GM19467 (cell line): ENCODE measurements around the gene LRP4.

Source experiments
- ATAC-seq: cut with Tn5 transposase; IDR thresholded peaks from one replicate; pipeline ENCODE4 v1.9.1; 2021; ENCODE audit warnings: mild to moderate bottlenecking, moderate library complexity; ENCODE audit not compliant: unreplicated experiment

The LRP4 gene

DNA sequence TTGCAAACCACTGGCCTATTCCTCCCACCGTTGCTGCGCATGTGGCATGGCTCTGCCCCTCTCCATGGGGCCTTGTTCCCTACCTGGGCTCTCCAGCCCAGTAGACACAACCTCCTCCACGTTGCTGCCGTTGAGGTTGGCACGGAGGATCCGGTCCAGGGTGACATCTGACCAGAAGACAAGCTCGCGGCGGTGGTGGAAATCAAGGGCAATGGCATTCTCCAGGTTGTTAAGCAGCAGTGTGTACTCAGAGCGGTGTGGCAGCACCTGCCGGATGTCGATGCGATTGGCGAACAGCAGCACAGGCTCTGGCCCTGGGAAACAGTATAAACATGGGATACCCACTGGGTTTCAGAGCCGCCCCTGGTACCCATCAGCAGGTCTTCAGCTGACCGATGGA, 23.8 kb downstream of the LRP4 start:
- no peak for ATAC-seq

DNA sequence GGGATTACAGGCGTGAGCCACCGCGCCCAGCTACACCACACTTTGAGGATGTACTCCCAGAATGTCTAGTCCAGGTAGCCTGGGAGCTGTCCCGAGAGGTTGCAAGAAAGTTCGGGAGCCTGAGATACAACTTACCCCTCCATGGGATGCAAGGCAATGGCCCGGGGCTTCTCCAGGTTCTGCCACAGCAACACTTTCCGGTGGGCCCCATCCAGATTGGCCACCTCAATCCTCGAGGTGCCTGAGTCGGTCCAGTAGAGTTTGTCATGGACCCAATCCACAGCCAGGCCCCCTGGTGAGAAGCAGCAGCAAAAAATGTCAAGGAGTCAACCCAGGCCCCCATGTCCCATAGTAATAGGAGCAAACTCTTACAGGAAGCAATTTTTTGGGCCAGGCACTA, 25.5 kb downstream of the LRP4 start:
- ATAC-seq = no peak

DNA sequence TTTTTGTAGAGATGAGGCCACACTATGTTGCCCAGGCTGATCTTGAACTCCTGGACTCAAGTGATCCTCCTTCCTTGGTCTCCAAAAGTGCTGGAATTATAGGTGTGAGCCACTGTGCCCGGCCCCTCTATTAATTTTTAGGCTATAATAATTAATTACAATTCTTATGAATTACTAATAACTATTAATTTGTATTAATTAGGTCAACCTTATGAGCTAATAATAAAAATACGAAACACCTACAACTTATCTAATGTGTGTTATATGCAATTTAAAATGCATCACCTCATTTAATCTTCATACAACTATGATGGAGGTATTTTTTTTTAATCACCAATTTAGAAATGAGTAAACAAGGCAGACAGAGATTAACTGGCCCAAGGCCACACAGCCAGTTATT, 26.2 kb downstream of the LRP4 start:
- no peak for ATAC-seq

DNA sequence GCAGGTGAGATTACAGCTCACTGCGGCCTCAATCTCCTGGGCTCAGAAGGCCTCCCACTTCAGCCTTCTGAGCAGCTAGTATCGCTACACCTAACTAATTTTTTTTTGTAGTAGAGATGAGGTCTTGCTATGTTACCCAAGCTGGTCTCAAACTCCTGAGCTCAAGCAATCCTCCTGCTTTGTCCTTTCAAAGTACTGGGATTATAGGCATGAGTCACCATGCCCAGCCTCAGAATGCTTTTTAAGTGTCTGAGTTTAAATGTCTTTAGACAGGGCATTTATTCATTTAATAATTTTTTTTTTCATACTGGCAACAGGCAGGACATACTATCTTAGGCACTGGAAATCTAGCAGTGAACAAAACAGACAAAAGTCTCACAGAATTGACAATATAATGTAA, 27.7 kb downstream of the LRP4 start:
- ATAC-seq = no peak

DNA sequence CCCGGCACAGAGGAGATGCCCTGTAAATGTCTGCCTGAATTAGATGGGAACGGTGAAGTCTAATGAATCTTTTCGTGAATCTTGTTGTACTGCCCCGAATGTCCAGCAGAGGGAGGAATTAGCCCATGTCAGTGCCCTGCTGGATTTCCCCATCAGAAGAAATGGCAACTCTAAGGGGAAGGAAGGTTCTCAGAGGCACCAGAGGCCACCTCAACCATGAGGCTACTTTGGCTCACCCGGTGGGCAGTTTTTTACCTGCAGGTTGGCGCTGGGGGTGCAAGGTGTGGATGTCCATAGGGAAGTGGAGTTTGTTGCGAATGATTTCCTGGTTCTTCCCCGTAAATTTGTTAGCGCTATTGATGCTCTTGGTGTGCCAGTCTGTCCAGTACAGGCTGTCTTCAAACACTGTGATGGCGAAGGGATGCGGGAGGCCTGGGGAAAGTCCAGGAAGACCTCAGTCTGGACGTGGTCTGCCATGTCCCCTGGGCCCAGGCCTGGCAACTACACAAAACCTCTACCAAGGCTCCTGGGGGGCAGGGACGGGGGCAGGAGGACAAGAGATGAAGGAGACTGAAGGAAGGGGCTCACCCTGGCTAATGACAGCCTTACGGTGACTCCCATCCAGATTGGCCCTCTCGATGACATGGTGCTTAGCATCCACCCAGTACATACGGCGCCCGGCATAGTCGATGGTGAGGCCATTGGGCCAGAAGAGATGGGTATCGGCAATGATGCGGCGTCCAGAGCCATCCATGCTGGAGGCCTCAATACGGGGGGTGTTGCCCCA, 28.5 kb downstream of the LRP4 start:
- ATAC-seq = no peak

DNA sequence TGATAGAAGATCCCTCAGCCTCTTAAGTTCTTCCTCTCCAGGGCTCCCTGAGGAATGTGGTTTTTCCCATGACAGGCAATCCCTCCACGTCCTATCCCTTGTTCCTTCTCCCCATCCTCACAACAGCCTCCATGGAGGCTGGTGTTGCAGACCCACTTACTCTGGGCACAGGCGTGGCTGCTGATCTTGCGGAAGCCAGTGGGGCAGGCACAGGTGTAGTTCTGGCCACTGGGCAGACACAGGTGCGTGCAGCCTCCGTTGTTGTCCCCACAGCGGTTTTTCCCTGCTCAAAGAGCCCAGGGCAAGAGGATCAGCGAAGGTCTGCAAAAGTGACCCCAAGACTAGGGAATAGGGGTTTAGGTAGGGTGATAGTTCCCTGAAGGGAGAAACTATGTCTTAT, 29.1 kb downstream of the LRP4 start:
- no peak for ATAC-seq

DNA sequence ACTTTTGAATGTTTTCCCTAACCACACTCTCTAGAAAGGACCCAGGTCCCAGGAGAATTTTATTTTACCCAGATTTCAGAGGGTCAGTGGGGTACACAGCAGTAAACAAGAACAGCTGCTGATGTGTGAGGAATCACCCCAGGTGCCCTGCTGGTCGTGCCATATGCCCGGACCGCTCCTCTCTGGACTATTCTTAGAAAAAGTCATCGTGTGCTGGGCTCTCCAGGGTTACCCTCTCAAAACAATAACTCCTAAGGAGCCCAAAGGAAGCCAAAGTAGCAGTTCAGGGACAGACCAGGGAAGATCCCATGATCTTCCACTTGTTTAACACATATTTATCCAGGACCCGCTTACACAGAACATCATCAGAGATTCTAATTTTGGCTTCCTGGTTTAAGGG, 29.7 kb downstream of the LRP4 start:
- ATAC-seq = no peak

DNA sequence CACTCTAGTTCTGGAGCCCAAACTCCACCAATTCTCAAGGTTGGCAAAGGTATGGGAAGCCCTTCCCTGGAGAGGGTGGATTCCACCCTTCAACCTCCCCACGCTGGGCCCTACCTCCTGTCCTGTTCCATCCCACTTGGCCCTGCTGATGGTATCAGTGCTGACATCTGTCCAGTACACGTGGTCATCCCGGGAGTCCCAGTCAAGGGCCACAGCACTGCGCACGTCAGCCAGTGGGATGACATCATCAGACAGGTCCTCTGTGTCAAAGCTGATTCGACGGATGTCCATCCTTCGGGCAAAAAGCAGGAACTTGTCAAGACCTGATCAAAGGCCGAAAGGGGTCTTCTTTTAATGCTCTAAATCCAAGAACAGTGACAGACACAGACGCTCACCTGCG, 32.1 kb downstream of the LRP4 start:
- no peak for ATAC-seq

DNA sequence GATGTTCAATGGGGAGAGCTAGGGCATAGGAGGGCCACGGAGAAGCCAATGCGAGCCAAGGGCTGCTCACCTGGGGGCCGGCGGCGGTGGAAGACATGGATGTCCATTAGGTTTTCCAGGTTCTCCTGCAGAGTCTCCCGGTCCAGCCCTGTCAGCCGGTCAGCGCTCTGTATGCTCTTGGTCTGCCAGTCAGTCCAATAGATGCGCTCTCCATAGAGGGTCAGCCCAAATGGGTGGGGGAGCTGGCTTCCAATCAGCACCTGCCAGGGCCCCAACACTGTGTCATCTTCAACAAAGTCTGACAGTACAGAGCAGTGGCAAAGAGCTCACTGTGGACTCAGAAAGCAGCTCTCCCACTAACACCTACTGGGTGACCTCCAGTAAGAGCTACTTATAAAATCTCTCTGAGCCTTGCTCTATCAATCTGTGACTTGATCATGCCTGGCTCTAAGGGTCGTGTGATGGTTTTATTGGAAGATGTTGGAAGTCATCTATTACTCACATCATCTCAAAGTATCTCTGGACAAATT, 39.2 kb downstream of the LRP4 start:
- ATAC-seq = no peak

DNA sequence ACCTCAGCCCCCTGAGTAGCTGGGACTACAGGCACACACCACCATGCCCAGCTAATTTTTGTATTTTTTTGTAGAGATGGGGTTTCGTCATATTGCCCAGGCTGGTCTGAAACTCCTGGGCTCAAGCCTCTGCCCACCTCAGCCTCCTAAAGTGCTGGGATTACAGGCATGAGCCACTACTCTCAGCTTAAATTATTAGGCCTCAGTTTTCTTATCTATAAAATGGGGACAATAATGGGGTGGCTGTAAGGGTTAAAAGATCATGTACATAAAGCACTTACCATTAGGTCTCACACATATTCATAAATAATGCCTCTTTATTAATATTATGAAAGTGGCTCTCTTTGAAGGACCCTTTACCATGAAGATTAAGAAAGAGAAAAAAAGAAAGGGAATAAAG, 40.8 kb downstream of the LRP4 start:
- ATAC-seq = no peak

DNA sequence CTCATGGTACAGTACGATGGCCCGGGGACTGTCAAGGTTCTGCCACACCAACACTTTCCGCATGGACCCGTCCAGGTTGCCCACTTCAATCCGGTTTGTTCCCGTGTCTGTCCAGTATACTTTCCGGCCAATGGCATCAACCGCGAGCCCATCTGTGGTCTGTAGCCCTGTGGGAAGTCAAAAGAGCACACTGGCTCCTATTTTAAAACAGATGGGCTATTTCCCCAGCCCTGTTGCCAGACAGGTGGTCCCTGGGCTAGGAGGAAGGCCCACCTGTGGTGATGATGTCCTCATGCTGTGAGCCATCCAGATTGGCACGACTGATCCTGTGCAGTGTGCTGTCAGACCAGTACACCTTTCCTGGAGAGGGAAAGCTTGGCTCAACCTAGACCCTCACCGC, 41.9 kb downstream of the LRP4 start:
- no peak for ATAC-seq

DNA sequence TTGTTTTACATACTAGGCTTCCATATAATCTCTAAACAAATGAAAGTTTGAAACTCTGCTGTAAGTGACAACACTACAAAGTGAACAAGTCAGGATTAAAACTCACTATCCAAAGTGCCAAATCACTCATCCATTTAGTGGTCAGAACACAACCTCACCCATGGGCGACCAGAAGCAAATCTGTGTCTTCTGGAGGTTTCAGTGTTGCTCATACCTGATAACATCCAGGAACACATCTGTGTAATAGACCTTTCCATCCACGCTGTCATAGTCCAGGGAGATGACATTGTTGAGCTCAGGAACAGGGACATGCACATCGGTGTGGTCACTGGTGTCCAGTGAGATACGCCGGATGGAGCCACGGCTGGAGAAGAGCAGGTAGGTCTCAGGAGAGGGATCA, 43.8 kb downstream of the LRP4 start:
- no peak for ATAC-seq

DNA sequence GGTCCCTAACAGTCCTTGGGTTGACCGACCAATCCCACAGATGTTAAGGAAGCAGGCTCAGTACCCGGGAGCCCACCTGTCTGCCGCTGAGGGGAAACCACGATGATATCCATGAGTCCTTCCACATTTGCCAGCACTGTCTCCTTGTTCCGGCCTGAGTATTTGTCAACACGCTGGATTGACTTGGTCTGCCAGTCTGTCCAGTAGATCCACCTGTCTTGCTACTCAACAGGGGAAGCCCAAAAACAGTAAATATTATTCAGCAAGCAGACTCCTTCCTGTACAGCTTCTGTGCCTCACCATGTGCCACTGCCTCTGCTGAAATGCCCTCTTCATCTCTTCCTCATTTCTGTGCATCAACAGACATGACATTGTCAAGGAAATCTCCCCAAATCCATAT, 49.4 kb downstream of the LRP4 start:
- no peak for ATAC-seq

DNA sequence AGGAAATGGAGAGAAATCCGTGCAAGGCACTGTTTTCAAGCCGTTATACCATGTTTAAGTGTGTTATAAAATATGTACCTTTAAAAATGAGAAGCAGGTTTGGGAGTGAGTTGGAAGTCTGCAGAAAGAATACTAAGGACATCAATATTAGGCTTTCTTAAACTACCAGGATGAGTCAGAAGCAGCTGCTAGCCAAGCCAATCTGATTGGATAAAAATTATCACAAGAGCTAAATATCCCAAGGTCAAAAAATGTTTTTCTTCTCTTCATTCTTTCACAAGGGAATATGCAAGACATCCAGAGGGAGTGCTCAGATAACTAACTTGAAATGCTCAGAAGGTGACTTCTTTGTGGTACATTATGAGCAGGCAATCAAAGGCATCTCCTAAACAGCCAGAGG, 53.0 kb downstream of the LRP4 start:
- ATAC-seq = no peak

DNA sequence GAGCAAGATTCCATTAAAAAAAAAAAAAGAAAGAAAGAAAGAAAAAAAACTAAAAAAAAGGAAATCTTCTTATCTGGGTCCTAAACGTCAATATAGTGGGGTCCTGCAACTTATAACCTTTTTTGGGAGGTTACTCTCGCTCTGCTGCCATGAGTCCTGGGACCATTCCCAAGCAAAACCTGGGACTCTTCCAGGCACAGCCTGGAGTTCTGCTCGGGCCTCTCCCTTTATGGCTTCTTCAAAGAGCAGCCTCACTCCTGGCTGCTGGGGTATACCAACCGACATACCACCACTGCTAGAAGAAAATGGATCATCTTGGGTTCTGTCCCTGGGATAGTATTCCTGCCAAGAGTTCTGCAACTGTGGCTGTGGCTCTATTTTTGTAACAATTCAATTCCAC, 58.1 kb downstream of the LRP4 start:
- ATAC-seq = no peak

DNA sequence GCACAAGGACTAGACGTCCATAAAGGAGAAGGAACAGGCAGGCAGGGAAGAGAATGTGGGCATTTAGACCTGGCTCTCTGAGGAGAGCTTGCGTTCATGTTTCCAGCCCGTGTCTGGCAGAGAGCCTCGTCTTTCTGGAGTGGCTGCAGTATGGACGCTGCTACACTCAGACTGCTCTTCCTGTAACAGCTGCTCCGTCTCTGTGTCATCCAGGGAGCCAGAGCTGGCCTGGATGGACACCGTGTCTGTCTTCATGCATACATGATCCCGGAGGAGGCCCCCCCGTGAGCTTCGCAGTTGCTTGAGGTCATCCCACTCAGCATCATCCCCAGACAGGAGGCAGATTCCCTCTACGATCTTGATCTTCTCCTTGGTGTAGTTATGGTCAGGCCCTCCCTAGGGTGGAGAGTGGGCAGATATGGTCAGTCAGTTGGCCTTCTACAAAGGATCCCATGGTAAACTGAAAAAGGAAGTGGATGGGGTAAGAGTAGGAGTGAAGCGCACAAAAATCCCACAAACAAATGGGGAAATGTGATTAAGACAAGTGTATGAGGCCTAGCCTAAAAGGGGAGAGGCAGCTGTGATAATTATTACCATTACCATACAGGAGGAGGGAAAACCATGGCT, 59.3 kb downstream of the LRP4 start:
- no peak for ATAC-seq

DNA sequence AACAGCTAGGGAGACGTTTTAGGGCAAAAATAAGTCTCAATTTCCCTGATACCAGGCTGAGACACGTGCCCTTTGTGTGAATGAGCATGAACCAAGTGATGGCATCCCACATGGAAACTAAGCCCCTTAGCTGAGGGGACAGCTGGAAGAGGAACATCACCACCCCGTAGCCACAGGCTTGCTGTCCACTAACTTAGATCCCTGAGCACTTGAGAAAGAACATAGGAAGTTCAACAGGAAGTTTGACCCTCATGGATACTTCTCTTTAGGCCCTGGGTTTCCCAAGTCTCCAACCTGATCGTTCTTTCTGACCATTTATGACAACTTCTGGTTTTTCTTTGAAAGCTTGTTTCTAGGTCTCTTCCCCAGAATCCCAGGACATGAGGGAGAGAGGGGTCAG, 60.7 kb downstream of the LRP4 start:
- no peak for ATAC-seq

DNA sequence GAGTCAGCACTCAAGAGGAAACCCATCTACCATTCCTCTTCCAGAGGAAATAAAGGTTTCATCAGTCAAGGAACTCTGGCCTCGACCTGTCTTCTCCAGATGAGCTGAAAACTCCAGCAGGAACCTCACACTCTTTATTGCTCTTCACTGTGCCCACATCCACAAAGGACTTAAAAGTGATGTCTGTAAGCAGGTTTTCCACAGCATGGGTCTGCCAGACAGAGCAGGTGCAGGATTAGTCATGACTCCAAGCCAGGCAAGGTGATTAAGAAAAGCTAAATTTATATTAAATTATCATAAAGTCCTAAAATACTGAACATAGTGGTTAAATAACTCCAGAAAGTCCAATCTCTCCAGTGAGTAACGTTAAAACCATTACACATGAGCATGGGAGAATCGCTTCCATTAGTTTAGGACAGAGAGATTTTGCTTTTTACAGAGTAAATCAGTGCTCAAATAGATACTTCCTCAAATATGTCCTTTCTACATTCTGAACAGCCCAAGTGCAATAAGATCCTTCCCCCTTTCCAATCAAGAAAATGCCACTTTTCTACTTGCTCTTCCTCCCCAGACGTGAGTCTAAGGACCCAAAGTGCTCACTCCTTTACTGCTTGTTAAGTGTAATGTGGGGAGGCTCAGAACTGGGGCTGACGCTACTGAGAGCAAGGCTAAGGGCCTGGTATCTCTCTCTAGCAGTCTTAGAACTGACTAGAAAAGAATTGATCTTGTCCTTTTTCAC, 61.6 kb downstream of the LRP4 start:
- ATAC-seq = no peak

DNA sequence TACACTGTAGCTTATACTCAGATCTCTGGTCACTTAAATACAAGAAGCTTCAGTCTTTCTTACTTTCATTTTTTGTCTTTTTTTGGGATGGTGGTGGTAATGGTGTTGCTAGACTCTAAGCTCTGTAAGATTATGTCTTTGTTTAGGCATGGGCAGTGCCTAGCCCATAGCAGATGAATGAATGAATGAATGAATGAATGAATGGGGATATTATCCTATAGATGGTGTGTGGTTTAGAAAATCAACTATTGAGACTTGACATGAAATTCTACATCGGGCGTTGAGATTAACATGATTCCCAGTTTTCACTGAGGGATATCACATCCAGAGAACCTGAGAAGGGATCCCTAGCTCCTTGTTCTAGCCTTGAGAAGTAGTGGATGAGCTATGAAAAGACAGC, 62.5 kb downstream of the LRP4 start:
- ATAC-seq = no peak

DNA sequence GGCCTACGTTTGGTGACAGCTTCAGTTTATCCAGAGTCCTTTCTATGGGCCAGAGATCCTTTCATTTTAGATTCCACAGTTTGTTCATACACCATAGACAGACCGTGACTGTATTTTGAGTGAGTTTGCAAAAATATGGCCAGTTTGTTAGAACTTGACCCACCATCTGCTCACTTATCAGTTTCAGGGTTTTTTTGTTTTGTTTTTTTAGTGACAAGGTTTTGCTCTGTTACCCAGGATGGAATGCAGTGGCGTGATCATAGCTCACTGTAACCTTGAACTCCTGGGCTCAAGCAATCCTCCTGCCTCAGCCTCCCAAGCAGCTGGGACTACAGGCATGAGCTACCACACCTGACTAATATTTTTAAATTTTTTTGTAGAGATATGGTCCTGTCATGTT, 63.2 kb downstream of the LRP4 start:
- ATAC-seq = no peak

DNA sequence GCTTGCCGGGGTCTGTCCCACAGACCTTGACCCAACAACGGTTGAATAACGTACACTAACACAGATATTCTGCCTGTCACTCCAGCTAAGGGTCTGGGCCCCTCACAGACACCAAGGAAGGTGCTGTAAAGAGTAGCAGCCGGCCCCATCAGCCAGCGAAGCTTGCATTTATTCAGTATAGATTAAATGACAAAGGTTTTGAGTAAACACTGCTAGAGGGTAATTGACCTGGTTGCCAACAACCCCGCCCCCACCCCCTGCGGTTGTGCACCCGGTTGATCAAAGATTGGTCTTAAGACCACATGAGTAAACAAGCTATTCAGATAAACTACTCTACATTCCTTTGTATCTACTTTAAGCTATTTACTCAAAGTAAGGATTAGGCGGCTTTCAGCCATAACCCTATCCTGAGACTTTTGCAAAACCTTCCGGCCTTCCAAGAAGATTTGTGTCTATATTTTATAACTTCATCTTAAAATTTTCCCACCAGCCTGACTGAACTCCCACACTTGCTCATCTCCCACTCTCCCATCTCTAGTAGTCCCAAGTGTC, 67.4 kb downstream of the LRP4 start:
- no peak for ATAC-seq

DNA sequence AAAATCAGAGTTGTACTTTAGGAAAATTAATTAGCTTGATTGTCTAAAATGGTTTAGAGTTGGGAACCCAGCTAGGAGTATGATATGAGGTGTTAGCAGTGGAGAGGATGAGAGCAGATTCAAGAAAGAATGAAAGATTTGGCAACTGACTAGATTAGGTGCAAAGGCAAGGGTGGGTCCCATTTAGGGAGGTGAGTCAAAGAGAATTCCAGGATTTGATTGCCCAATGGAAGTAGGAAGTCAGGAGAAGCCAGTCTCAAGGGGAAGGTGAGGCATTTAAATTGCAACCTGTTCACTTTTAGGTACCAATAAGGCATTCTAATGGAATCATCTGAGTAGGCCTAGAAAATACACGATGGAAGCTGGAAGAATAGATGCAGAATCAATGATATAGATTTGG, 68.7 kb downstream of the LRP4 start:
- ATAC-seq = no peak
